GM19023 (cell line): Measurements from ENCODE around the gene ZNF92.
A peak's percentile ranks its signal among the peaks of the same experiment; 100 is the strongest.
"Not testable (repeated sequence)": the region's sequence is repeated elsewhere in the genome, so short reads cannot be mapped to it uniquely, and the experiment has no call there.

ENCODE experiments used
- ATAC-seq: cut with Tn5 transposase; IDR thresholded peaks from one replicate; pipeline ENCODE4 v1.9.1; 2021; ENCODE audit warnings: mild to moderate bottlenecking, moderate library complexity; ENCODE audit not compliant: unreplicated experiment

ZNF92 gene

DNA sequence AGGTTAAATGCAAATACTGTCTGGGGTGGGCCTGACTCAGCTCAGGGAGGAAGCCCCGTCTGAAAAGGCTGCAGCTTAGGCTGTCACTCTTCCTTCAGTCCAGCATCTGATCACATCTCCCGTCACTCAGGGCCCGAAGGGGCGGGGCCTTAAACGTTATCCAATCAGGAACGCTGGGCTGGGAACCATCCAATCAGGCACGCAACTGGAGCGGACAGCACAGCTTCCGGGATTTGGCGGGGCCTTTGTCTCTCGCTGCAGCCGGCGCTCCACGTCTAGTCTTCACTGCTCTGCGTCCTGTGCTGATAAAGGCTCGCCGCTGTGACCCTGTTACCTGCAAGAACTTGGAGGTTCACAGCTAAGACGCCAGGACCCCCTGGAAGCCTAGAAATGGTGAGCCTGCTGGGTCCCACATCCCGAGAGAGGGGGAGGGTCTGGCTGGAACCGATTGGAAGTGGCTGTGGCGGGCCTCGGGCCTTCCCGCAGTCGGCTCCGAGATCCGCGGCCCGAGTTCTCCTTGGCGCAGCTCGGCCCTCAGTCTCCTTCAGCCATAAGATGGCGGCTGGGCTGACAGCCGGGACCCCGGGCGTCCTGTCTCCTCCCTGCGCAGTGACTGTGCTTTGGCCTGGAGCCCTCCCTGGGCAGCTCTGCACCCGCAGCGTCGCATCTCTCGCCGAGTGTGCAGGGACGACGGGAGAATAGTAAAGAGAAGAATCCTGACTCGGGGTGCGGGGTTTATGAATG is at the start of gene ZNF92:
Gene ZNF92, plus strand, starts transcription at position 248 of the 744 bp plus-strand sequence. Its CDS starts 143 bp downstream, at position 391.
- peak; percentile 99 for ATAC-seq

DNA sequence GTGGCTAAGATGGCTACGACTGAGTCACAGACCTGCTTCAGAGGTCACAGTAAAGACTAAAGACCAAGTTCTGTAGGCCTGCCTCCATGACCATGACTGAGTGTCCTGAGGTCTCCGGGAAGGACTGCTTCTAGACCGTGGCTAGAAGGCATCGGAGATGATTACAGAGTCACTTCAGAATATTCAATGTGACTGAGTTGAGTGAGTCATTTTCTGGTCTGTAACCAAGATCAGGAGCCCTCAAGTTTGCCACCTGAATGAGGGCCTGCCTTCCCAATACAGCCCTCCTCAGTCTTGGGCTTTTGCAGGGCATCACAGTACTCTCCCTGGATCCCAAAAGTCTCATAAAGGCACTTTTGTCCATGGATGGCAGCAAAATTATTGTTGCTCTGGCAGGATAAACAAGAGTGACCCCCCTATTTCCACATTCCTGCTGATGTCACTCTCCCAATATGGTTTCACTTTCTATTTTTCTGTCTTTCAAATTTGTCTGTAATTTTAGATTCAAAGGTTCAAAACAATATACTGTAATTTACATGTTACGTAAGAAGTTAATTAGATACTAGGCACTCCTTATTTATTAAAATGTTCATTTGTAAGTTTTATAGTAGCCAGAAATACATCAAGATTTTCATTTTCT is 47.7 kb upstream of the ZNF92 start:
- ATAC-seq, result no peak

DNA sequence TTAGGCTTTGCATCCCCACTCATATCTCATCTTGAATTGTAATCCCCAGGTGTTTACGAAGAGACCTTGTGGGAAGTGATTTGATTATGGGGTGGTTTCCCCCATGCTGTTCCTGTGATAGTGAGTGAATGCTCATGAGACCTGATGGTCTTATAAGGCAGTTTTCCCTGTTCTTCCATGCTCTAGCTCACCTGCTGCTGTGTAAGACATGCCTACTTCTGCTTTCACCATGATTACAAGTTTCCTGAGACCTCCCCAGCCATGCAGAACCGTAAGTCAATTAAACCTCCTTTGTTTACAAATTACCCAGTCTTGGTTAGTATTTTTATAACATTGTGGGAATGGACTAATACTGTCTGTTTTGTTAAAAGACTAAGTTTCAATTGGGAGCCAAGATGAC is 35.3 kb upstream of the ZNF92 start:
- peak; percentile 85 for ATAC-seq

DNA sequence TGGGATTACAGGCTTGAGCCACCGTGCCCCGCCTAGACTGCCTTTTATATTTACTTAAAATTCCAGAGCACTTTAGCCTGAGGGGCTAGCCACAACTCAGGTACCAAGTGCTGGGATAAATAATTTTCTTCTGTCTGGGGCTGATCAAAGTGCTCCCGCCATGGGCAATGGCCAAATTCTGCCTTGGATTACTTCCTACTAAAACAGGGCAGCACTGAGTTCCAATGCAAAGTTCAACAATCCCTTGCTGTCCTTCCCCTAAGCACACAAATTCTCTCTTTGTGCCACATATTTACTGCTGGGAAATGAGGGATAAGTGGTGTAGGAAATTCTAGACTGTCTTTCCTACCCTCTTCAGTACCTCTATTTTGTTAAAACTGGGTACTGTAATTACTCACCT is 34.4 kb upstream of the ZNF92 start:
- ATAC-seq, result no peak

DNA sequence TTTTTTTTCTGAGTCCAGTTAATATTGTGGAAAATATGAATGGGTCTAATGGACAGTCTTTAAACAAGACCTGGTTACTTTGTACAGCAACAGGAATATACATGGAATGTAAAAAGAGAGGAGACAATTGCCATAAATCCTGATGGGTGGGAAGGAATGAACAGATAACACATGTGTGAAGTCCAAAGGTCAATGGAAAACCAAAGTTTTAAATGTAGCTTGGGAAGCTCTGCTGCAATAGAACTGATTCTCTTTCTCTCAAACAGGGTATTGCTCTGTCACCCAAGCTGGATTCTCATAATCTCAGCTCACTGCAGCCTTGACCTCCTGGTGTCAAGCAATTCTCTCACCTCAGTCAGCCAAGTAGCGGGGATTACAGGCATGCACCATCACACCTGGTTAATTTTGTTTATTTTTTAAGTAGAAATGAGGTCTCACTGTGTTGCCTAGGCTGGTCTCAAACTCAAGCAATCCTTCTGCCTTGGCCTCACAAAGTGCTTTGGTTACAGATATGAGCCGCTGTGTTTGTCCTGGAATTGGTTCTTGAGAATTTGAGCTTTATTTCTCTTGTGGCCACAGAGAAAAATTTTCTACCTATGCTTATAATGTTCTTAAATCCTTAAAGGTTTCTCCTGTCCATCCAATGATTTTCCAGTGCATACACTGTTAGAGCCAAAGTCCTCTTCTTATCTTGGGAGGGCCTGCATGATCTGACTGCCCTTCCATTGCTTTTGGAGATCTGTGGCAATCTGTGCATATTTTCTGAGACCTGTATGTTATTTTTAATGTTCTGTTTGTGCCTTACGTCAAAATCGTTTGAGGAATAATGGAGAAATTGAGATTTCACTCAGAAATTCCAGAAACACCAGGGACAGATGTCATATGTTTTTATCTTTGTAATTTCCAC is 30.7 kb upstream of the ZNF92 start:
- no peak for ATAC-seq

DNA sequence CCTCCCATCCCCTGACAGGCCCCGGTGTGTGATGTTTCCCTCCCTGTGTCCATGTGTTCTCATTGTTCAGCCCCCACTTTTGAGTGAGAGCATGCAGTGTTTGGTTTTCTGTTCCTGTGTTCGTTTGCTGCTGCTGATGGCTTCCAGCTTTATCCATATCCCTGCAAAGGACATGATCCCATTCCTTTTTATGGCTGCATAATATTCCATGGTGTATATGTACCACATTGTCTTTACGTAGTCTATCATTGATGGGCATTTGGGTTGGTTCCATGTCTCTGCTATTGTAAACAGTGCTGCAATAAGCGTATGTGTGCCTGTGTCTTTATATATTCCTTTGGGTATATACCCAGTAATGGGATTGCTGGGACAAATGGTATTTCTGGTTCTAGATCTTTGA is 29.1 kb upstream of the ZNF92 start:
- not testable (repeated sequence) for ATAC-seq

DNA sequence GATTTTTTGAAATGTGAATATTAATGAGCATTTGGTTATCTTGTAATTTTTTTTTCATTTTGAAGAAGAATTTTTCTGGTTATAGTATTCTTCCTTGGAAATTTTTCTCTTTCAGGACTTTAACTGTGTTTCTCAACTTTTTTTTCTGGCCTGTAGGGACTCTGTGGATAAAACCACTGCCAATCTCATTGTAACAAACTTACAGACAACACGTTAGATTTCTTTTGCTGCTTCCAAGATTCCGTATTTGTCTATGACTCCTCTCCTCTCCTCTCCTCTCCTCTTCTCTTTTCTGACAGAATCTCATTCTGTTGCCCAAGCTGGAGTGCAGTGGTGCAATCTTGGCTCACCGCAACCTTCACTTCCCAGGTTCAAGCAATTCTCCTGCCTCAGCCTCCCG is 19.4 kb upstream of the ZNF92 start:
- no peak for ATAC-seq

DNA sequence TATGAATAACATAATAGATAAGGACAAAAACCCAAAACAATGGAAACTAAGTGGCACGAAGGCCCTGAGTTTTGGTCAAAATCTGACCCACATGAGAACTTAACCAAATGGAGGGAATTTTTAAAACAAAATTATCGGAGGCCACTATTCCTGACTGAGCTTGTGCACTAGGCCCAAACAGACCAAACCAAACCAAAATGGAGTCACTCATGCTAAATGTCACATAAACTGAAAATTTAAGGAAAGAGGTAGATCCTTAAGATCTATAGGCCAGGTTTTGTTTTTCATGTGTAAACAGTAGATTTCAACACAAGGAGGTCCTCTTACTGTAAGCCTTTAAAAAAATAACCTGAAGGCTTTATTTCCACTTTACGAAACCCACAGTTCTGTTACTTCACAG is 3.8 kb upstream of the ZNF92 start:
- no peak for ATAC-seq

DNA sequence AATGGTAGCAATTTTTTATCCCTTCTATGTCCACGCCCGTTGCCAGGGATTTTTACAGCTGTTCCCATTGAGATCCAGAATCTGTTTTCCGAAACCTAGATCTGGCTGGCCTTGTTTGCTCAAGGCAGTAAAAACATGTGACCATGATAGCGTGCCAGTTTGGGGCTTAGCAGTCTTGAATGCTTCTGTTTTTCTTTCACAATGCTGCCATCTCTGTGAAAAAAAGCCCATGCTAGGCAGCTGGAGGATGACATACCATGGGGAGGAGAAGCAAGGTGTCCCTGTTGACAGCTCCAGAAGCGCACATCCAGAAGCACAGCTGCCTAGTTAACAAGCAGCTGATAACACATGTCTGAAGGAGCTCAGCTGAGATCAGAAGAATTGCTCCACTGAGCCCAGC is 2.2 kb upstream of the ZNF92 start:
- no peak for ATAC-seq

DNA sequence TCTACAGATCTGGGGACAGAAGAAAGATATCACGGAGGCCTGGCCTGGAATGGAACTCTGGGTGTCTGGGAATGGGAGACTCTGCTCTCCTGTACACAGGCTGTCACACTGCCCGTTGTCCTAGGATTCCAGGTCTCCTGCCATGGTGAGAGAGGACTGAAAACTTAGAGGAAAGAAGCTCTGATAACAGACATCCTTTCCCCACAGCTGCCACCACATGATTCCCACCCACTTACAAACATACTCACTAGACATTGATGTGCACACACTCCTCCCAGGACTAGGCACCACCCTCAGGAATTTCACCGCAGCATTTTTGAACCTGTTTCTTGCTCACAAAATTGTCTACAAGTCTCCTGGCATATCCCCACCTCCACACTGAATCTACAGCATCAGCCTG is 5.7 kb downstream of the ZNF92 start:
- ATAC-seq, result no peak

DNA sequence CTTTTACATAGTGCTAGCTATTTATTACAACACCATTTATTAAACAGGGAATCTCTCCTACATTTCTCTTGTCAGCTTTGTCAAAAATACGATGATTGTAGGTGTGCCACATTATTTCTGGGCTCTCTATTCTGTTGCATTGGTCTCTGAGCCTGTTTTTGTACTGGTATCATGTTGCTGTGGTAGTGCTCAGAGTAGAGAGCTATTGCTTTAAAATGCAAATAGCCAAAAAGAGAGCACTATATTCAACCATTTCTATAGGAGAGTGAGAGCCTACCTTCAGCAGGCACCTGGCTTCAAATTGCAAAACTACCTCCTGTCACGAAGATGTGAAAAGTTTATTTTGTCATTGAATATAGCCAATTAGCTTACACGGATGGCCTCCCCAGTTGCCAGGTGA is 8.1 kb downstream of the ZNF92 start:
- ATAC-seq, result no peak

DNA sequence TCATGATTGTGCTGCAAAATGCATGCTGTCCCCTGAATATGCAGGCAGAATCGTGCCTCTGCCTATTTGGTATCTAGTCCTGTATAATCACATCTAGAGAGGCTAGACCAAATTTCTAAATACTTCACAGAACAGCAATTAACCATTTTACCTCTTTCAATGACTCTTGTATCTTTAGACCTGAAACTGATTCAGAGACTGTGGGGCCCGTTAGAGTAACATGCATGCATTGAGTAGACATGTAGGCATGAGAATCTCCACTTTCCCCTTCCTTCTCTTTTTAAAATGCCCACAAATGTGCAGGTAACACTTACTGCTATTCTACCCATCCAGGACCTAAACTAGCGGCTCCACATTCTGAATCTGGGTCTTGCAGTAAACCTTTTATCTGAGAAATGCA is 8.8 kb downstream of the ZNF92 start:
- peak; percentile 34 for ATAC-seq

DNA sequence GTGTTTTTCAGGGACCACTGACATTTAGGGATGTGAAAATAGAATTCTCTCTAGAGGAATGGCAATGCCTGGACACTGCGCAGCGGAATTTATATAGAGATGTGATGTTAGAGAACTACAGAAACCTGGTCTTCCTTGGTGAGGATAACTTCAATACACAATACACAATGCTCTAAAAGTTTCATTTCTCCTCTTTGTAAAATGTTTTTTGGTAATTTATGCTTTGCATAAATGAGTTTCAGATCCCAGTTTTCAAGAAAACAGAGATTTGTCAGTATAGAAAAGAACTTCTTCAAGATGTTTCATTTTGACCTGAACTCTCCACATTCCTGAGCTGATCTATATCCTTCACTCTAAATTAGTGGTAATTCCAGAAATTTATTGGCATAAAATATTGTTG is 14.2 kb downstream of the ZNF92 start:
- ATAC-seq, result no peak

DNA sequence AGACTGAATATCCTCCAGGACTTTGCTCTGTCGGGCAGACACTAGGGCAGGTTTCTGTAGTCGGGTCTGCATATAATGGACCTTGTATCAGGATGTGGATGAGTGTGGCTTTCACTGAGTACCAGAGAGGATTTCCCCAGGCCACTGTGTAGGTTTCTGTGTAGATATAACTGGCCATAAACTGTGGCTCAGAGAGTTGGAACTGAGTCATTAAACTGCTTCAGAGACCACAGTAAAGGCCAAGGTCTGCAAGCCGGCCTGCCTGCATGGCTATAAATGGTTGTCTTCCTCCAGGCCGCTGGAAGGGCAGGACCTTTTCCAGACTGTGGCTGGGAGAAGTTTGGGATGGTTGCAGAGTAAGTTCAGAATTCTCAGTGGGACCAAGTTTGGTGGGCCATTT is 16.9 kb downstream of the ZNF92 start:
- peak; percentile 98 for ATAC-seq

DNA sequence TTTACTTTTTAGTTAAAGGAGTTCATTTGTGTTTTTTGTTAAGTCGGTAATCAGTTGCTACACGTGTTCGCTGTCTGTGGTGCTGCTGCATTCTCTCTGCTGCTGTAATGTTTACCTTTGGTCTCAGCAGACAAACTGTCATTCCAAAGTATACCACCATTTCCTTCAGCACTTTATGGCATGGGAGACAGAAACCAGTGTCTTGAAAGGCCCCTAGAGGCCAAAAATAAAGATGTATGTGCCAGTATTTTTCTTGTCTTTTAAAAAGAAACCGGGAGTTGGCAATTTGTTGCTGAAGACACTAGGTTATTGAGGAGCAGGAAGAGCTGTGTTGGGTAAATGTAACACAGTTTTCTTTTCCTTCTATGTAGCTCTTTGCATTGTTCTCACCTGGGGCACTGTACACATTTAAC is 24.1 kb downstream of the ZNF92 start:
- no peak for ATAC-seq

DNA sequence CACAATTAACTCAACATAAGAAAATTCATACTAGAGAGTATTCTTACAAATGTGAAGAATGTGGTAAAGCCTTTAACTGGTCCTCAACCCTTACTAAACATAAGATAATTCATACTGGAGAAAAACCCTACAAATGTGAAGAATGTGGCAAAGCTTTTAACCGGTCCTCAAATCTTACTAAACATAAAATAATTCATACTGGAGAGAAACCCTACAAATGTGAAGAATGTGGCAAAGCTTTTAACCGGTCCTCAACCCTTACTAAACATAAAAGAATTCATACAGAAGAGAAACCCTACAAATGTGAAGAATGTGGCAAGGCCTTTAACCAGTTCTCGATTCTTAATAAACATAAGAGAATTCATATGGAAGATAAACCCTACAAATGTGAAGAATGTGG is 25.0 kb downstream of the ZNF92 start:
- ATAC-seq, result not testable (repeated sequence)

DNA sequence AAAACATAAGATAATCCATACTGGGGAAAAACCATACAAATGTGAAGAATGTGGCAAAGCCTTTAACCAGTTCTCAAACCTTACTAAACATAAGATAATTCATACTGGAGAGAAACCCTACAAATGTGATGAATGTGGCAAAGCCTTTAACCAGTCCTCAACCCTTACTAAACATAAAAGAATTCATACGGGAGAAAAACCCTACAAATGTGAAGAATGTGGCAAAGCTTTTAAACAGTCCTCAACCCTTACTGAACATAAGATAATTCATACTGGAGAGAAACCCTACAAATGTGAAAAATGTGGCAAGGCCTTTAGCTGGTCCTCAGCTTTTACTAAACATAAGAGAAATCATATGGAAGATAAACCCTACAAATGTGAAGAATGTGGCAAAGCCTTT is 25.4 kb downstream of the ZNF92 start:
- not testable (repeated sequence) for ATAC-seq

DNA sequence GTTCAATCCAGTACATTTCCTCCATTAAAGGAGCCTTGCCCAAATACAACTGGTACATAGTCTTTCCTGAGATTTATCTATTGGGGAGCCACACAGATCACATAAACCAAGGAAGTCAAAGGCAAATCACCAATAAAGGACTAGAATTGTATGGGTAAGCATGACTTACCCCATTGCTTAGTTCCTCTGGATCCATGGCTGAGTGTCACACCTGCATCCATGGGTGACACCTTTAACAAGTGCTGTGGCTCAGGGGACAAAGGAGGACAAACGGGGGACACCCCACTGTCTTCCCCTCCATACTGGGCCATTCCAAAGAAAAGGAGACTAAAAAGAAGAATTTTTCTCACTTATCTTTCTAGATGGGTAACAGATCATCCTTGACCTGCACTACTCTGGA is 30.4 kb downstream of the ZNF92 start:
- no peak for ATAC-seq

DNA sequence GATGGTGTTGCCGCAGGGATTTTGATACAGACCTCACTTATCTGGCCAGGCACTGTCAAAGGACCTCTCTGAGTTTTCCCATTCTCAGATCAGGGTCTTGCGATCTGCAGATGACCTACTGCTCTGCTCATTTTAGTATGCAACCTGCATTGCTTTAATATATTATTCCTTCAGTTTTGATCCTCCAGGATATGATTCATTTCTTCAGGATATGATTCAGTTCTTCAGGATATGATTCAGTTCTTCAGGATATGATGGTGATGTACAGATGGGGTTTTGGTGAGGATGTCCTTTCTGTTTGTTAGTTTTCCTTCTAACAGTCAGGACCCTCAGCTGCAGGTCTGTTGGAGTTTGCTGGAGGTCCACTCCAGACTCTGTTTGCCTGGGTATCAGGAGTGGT is 33.1 kb downstream of the ZNF92 start:
- not testable (repeated sequence) for ATAC-seq

DNA sequence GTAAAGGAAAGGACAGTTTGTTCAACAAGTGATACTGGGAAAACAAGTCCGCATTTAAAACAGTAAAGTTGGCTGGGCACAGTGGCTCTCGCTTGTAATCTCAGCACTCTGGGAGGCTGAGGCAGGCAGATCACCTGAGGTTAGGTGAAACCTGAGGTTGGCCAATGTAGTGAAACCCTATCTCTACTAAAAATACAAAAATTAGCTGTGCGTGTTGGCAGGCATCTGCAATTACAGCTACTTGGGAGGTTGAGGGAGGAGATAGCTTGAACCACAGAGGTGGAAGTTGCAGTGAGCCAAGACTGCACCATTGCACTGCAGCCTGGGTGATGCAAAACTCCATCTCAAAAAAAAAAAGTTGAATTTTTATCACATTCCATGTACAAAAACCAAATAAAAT is 35.7 kb downstream of the ZNF92 start:
- no peak for ATAC-seq

DNA sequence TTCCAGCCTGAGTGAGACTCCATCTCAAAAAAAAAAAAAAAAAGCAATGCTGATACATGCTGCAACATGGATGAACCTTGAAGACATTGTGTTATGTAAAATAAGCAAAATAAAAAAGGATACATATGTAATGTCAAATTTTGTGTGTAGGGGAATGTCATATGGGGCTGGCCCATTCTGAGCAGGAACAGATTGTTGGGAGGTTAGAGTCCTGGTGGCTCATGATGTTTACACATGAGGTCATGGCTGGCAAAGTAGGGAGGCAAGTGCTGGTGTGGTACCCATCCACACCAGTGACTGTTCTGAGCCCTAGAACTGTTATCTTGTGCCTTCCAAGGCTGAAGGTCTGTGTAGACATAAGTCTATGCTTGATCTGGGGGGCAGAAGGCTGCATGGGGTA is 37.6 kb downstream of the ZNF92 start:
- ATAC-seq, result no peak

DNA sequence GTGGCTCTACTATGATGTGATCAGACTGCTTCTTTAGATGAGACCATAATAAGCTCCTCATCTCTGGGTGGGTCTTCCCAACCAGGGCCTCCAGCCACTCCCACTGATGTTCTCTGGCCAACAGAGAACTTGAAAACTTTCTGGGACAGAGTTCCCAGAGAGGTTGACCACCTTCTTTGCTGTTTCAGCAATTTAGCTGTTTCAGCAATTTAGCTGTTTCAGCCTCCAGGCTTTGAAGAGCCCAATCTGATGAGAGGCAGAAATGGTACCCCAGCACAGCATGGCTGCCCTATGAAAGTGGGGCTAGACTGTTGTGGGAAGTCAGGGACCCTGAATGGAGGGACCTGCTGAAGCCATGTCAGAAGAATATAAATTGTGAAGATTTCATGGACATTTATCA is 49.0 kb downstream of the ZNF92 start:
- no peak for ATAC-seq
